Measurements from ENCODE around the gene CAMTA1.
"Not testable (repeated sequence)": the region's sequence is repeated elsewhere in the genome, so short reads cannot be mapped to it uniquely, and the experiment has no call there.

CAMTA1 gene

GRCh38 chr1:7327849-7328248 lies 542.6 kb downstream of the CAMTA1 start:
- H3K9me3 ChIP-seq (ENCODE audit: insufficient read depth, low read length, severe bottlenecking): no peaks in the 10 kb centered on the region
- H3K27ac ChIP-seq (ENCODE audit: low read length): no peak overlapping the region
- ATAC-seq (ENCODE audit: insufficient read depth, low read depth) (no peak), DNase-seq (no peak)
- no peak overlapping the region for H3K4me3 ChIP-seq (ENCODE audit: low read depth in 1 of 2, low read length in 2 of 2)
- H3K4me1 ChIP-seq (ENCODE audit: insufficient read depth, low read length): no peaks in the 10 kb centered on the region
- no peaks in the 10 kb centered on the region for H3K79me2 ChIP-seq (ENCODE audit: insufficient read depth, low read length)
- H3K9ac ChIP-seq (ENCODE audit: low read depth, low read length): no peak overlapping the region
- no peak for TF ChIP-seq EZH2 (IDR thresholded peaks at IDR 0.05; ENCODE audit: borderline replicate concordance, low read depth, low read length, severe bottlenecking)
- TF ChIP-seq, protein P1, sequence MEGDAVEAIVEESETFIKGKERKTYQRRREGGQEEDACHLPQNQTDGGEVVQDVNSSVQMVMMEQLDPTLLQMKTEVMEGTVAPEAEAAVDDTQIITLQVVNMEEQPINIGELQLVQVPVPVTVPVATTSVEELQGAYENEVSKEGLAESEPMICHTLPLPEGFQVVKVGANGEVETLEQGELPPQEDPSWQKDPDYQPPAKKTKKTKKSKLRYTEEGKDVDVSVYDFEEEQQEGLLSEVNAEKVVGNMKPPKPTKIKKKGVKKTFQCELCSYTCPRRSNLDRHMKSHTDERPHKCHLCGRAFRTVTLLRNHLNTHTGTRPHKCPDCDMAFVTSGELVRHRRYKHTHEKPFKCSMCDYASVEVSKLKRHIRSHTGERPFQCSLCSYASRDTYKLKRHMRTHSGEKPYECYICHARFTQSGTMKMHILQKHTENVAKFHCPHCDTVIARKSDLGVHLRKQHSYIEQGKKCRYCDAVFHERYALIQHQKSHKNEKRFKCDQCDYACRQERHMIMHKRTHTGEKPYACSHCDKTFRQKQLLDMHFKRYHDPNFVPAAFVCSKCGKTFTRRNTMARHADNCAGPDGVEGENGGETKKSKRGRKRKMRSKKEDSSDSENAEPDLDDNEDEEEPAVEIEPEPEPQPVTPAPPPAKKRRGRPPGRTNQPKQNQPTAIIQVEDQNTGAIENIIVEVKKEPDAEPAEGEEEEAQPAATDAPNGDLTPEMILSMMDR (IDR thresholded peaks at IDR 0.05; ENCODE audit: borderline replicate concordance, extremely low read depth, low read length, poor library complexity, severe bottlenecking): no peak
- H3K36me3 ChIP-seq (ENCODE audit: insufficient read depth, low read length): no peaks in the 10 kb centered on the region
- peaks cover 2% of the 10 kb centered on the region; the same call in 1 of the 2 replicates for H4K20me1 ChIP-seq (ENCODE audit: insufficient read depth, low read length)
- H3K27me3 ChIP-seq (ENCODE audit: insufficient read depth, low read length, poor library complexity): peaks cover 3% of the 10 kb centered on the region
- H2AFZ ChIP-seq (ENCODE audit: low read depth, low read length): no peak overlapping the region
- no peak overlapping the region for H3K4me2 ChIP-seq (ENCODE audit: insufficient read depth, low read length)

DNA sequence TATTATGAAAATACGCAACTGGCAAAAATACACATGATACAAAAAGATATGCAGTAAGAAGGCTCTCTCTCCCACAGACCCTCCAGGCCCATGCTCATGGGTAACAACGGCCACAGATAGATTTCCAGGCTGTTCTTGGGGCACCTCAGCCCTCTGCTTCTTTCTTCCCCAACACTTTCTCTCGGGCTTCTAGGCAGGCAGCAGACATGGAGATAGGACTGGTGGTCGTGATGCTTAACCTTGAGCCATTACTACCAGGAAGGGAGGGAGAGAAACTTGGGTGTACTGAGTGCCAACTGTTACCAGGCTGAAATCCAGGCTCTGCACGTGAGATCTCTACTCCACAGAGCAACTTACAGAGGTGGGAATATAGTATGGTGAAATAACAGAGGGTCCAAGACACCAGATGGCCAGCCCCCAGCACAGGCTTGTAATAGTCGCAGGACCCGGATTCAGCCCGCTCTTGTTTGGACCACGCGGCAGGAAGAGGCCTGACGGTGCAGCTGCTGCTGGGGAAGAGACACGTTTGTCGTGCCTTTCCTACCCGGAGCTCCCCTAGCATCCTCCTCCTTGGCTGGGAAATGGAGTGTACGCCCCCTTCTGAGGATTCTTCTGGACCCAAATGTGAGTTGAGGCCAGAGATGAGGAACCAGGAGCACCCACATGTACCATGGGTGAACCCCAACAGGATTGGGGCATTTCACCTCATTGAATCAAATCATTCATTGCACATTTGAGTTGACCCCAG lies 544.8 kb downstream of the CAMTA1 start:
- DNase-seq (no peak), ATAC-seq (ENCODE audit: insufficient read depth, low read depth) (no peak)
- H3K27ac ChIP-seq (ENCODE audit: low read length): no peak overlapping the region
- no peaks in the 10 kb centered on the region for H3K79me2 ChIP-seq (ENCODE audit: insufficient read depth, low read length)
- no peak overlapping the region for H3K9ac ChIP-seq (ENCODE audit: low read depth, low read length)
- H4K20me1 ChIP-seq (ENCODE audit: insufficient read depth, low read length): peaks cover 3% of the 10 kb centered on the region; the same call in 1 of the 2 replicates
- no peaks in the 10 kb centered on the region for H3K4me1 ChIP-seq (ENCODE audit: insufficient read depth, low read length)
- peaks cover 3% of the 10 kb centered on the region for H3K27me3 ChIP-seq (ENCODE audit: insufficient read depth, low read length, poor library complexity)
- no peak overlapping the region for H3K4me3 ChIP-seq (ENCODE audit: low read depth in 1 of 2, low read length in 2 of 2)
- H2AFZ ChIP-seq (ENCODE audit: low read depth, low read length): no peak overlapping the region
- H3K36me3 ChIP-seq (ENCODE audit: insufficient read depth, low read length): no peaks in the 10 kb centered on the region
- no peak overlapping the region for H3K4me2 ChIP-seq (ENCODE audit: insufficient read depth, low read length)
- H3K9me3 ChIP-seq (ENCODE audit: insufficient read depth, low read length, severe bottlenecking): no peaks in the 10 kb centered on the region
- TF ChIP-seq EZH2 (IDR thresholded peaks at IDR 0.05; ENCODE audit: borderline replicate concordance, low read depth, low read length, severe bottlenecking): no peak

- H3K79me2 ChIP-seq (ENCODE audit: insufficient read depth, low read length); ATAC-seq (ENCODE audit: insufficient read depth, low read depth); H3K36me3 ChIP-seq (ENCODE audit: insufficient read depth, low read length); H3K4me1 ChIP-seq (ENCODE audit: insufficient read depth, low read length); H3K4me3 ChIP-seq (ENCODE audit: low read depth in 1 of 2, low read length in 2 of 2); H3K27ac ChIP-seq (ENCODE audit: low read length); H3K9ac ChIP-seq (ENCODE audit: low read depth, low read length); H2AFZ ChIP-seq (ENCODE audit: low read depth, low read length); H3K27me3 ChIP-seq (ENCODE audit: insufficient read depth, low read length, poor library complexity); H4K20me1 ChIP-seq (ENCODE audit: insufficient read depth, low read length); H3K4me2 ChIP-seq (ENCODE audit: insufficient read depth, low read length); DNase-seq; H3K9me3 ChIP-seq (ENCODE audit: insufficient read depth, low read length, severe bottlenecking): not testable (repeated sequence)
Observed at GRCh38 chr1:7330726-7331125, 545.5 kb downstream of the CAMTA1 start.

DNA sequence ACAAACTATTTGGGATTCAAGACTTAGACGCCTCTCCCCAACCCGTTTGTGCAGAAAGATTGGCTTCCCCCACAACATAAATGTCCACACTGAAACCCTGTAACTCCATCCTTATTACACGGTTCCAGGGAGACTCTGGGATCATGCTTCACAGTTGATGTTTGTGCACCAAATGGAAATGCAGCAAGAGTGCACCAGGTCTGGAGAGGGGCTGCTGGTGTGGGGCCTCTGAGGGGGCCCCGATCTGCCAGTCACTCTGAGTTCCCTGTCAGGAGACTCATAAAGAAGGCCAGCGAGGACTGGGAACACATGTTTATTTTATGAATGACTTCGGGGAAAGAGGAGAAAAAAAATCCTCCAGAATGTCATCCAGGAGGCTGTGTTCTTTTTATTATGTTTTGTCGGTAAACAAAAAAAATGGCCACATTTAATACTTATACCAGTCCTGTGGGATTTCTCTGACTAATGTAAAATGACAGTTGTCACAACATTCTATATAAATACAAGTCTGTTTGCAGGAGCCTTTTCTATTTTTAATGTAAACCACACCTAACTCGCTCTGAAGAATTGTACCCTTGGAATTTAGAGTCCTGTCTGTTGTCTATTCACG lies 546.8 kb downstream of the CAMTA1 start:
- no peak overlapping the region for H3K4me2 ChIP-seq (ENCODE audit: insufficient read depth, low read length)
- no peaks in the 10 kb centered on the region for H3K36me3 ChIP-seq (ENCODE audit: insufficient read depth, low read length)
- no peak overlapping the region for H3K9ac ChIP-seq (ENCODE audit: low read depth, low read length)
- peaks cover 3% of the 10 kb centered on the region for H3K27me3 ChIP-seq (ENCODE audit: insufficient read depth, low read length, poor library complexity)
- no peak for TF ChIP-seq EZH2 (IDR thresholded peaks at IDR 0.05; ENCODE audit: borderline replicate concordance, low read depth, low read length, severe bottlenecking)
- TF ChIP-seq, protein P1 (IDR thresholded peaks at IDR 0.05; ENCODE audit: borderline replicate concordance, extremely low read depth, low read length, poor library complexity, severe bottlenecking): no peak
- no peaks in the 10 kb centered on the region for H3K79me2 ChIP-seq (ENCODE audit: insufficient read depth, low read length)
- H3K4me1 ChIP-seq (ENCODE audit: insufficient read depth, low read length): no peaks in the 10 kb centered on the region
- H2AFZ ChIP-seq (ENCODE audit: low read depth, low read length): no peak overlapping the region
- H3K9me3 ChIP-seq (ENCODE audit: insufficient read depth, low read length, severe bottlenecking): no peaks in the 10 kb centered on the region
- DNase-seq (no peak), ATAC-seq (ENCODE audit: insufficient read depth, low read depth) (no peak)
- H4K20me1 ChIP-seq (ENCODE audit: insufficient read depth, low read length): peaks cover 3% of the 10 kb centered on the region; the same call in 1 of the 2 replicates
- H3K4me3 ChIP-seq (ENCODE audit: low read depth in 1 of 2, low read length in 2 of 2): no peak overlapping the region
- H3K27ac ChIP-seq (ENCODE audit: low read length): no peak overlapping the region

Measured in DND-41 (cell line).